Stimulated activated CD8-positive, alpha-beta memory T cell treated with anti-CD3 and anti-CD28 coated beads, Interleukin-15, amount 100 ng/mL, for 4 hours (primary cell): Measurements from ENCODE around the gene C11orf52.
"Not testable (repeated sequence)": the region's sequence is repeated elsewhere in the genome, so short reads cannot be mapped to it uniquely, and the experiment has no call there.

Source experiments
- DNase-seq, 2 donors: peaks; one replicate each; pipeline ENCODE4 v3.0.0-alpha.2; 2020; ENCODE audit warnings: low read depth in 2 of 2

C11orf52 gene, protein sequence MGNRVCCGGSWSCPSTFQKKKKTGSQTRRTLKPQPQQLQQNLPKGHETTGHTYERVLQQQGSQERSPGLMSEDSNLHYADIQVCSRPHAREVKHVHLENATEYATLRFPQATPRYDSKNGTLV

DNA sequence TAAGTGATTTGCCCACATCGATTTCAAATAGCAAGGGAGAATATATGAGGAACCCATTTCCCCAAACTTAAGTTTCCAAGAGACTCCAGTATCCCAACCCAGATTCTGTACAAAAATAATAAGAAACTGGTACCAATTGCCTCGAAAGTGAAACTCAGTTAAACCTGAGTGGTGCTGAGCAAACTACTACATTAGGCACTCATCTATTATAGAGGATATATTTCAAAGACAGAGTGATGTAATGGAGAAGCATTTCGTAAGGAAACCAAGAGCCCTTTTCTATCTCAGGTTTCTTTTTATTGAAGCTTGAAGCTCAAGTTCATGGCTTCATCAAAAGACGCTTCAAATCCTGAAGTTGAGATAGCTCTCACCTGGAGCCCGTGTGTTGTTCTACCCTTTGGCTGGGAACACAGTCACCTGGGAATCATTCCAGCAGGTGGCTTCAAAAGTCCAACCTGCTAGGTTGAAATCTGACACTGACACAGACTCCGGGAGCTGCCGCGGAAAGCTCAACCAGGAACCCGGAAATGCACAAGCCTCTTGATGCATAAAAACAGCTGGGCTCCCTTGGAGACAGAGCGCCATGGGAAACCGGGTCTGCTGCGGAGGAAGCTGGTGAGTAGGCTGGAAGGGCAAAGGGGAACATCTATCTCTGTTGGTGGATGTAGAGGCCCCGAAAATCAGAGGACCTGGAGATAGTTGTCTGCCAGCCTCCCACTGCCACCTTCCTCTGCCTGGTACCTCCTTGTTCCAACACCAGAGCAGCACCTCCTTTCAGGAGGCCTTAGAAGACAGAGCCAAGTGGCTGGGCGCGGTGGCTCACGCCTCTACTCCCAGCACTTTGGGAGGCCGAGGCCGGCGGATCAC lies at the start of gene C11orf52:
Gene C11orf52, plus strand, starts transcription at position 524 of the 867 bp plus-strand sequence. Its CDS starts 60 bp downstream, at position 584.
- DNase-seq = no peak

DNA sequence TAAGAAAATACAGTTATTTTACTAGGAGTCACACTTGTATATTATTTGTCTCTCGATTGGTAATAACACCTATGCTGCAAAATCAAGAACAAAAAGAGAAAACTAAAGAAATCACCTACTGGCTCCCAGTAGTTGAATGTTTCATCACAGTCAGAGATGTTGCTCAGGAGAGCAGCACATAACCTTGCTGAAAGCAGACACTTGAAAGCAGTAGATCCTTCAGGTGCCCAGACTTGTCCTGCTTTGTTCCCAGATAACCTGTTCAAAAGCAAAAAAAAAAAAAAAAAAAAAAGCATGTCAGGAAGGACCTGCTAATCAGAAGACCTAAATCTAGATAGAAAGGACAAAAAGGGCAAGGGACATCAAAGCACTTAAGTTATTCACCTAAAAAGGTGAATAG lies 48.6 kb upstream of the C11orf52 start:
- no peak for DNase-seq

DNA sequence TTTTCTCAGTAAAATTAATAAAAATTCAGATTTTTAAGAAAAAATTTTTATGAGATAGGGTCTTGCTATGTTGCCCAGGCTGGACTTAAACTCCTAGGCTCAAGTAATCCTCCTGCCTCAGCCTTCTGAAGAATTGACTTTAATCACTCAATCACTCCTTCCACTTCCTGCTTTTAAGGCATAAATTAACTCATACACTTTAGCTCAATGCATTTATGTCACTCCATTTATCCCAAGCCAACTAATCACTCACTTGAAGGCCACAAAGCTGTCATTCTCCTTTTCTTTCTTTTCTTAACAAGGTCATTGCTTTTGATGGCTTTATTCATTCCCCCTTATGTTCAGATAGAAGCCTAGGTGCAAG lies 48.2 kb upstream of the C11orf52 start:
- DNase-seq = no peak

DNA sequence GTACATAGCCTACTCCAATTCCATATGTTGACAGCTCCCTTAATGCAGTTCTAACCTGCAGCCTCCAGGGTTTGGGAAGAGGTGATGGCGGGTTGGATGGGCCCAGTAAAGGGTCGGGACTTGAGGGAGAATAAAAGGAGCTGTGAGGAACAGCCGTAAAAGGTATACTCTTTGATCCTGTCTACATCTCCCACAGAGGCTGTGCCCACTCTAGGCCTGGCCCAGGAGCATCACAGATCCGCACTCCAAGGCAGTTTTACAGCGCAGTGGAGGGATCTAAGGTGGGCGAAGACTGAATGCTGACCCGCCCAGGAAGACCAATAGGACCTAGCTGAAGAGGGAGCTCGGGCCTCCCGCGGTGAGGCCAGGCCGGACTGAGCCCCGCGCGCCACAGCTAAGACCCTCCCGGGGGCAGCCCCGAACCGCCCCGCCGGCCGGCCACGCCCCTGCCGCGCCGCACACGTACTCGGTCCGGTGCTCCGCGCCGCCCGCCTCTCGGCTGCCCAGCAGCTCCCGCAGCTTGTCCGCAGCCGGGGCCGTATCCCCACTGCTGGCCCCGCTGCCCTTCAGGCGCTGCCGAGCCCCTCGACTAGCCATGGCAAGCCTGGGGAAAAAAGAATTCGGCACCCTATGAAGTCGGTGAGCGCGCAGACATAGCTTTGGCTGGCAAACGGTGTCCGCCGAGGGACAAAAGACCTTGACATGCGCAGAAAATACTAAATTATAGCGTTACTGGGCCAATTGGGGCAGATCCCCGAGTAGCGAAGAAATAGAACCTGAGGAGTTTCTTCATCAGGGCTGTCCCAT lies 47.6 kb upstream of the C11orf52 start, which contains the start of gene ALG9:
Gene ALG9, minus strand, starts transcription at position 696 of the 807 bp plus-strand sequence. Its CDS starts 99 bp downstream, at position 597.
- DNase-seq = peak; percentile 72 to 77

DNA sequence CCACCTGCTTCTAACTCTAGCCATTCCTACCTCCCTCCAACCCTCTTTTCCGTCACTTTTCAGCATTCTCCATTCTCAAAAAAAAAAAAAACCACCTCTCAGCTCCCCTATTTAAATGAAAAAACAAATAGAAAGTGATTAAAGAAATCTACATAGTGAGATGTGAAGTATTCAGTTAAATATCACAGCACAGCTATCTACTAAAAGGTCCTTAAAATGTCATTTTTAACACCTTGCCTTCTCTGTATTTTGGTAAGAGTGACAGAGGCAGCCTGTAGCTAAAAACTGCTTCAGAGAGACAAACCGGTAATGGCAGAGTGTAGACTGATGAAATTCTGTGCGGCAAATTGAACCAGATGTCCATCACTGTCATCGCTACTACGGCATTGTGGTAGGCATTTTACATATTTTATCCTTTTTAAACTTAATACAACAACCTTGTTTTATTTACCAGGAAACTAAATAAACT lies 47.0 kb upstream of the C11orf52 start:
- no peak for DNase-seq

DNA sequence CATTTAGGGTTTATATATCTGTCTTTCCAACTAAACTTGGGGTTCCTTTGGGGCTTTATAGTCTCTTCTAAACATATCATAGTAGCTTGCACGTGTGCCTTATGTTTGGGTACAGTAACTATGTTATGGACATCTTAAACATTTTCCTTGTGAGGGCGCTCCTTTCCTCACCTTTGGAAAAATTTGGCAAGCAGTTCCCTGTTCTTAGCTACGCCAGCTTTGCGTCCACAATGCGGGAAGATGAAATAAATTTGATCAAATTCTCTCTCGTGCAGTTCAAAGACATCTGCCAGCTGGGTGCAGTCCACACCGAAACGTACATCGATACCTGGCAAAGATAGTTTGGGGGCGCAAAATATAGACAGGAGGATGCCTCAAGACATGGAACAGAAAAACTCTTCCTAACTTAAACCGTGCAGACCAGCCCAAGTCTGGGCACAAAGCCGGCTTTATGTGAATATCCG lies 40.3 kb upstream of the C11orf52 start:
- DNase-seq = no peak

DNA sequence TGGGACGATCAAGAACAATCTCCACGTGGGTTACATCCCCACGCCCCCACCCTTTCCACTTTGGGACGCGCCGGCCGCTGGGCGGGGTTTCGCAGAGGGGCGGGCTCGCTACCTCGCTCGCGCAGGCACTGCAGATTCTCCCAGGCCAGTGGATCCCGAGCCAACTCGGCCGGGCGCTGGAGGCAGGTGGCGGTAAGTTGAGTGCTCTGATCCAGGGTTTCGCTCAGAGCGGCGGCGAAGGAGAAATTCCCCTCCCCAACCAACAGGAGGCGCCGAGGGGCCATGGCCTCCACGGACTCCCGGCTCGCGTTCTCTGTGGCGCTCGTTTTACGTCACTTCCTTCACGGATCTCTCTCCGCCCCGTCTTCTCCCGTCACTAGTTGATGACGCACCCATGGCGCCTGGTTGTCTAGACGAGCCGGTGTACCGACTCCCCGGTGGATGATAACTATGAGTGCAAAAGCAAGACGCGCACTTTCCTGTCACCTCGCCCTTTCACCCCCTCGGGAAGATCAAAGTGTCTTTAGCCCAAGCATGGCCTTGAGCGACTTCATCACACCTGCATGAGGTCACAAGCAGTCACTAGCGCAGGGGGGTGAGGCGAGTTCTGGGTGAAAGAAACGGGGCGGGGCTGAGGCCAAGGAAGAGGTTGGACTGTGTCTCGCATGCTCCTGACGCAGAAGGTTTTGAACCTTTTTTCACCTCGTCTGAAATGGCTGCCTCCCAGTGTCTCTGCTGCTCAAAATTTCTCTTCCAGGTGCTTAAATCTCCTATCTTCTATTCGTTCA lies 39.7 kb upstream of the C11orf52 start, which contains the start of the genes CFAP68 and FDXACB1:
Gene CFAP68, plus strand, starts transcription at position 693 of the 788 bp plus-strand sequence. Its CDS starts 20 bp downstream, at position 713.
Gene FDXACB1, minus strand, starts transcription at position 317 of the 788 bp plus-strand sequence. Its CDS starts 33 bp downstream, at position 284.
- DNase-seq = peak; percentile 89 to 90

DNA sequence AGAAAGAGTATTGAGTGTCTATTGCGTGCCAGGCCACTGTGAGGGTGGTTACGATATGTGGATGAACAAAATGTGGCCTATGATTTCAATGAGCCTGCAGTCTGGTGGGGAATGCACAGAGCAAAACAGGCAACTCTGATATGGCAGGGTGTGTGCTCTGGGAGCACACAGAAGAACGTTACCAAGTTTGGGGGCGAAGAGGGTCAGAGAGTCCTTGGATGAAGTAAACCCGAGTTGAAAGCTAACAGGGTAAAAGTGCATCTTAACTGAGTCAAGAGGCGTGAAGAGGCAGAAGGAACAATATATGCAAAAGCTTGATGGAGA lies 39.1 kb upstream of the C11orf52 start:
- DNase-seq = no peak

DNA sequence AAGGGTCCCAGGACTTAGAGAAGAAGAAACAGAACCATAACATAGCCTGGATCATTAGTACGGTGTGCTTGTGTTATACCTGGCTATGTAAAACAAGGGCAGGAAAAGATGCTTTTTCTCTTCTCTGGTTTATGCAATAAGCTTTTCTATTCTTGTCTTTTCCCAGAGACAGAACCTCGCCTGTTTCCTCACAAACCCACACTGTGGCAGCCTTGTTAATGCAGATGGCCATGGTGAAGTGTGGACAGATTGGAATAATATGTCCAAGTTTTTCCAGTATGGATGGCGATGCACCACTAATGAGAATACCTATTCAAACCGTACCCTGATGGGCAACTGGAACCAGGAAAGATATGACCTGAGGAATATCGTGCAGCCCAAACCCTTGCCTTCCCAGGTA lies 36.5 kb upstream of the C11orf52 start:
- DNase-seq = no peak

DNA sequence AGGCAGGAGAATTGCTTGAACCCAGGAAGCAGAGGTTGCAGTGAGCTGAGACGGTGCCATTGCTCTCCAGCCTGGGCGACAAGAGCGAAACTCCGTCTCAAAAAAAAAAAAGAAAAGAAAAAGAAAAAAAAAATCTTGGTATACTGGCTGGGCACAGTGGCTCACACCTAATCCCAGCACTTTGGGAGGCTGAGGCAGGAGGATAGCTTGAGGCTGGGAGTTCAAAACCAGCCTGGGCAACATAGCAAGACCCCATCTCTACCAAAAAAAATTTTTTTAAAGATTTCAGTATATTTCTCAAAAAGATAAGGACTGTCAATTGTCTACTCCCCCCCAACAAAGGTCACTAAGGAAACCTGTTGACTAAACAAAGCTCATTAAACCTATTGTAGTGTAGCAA lies 33.7 kb upstream of the C11orf52 start:
- not testable (repeated sequence) for DNase-seq

DNA sequence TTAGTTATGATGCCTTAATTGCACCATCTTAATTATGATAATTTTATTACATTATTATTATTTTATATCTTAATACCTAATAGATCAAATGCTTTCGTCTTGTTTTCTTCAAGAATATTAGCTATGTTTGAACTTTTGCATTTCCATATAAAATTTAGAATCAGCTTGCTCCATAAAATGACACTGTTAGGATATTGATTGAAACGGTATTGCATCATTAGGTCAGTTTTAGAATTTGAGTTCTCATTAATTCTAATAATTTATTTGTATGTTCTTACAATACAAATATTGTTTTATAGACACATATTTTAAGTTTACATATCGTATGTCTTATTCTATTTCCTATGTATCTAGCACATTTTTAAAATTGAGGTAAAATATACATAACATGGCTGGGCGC lies 32.7 kb upstream of the C11orf52 start:
- DNase-seq = no peak

DNA sequence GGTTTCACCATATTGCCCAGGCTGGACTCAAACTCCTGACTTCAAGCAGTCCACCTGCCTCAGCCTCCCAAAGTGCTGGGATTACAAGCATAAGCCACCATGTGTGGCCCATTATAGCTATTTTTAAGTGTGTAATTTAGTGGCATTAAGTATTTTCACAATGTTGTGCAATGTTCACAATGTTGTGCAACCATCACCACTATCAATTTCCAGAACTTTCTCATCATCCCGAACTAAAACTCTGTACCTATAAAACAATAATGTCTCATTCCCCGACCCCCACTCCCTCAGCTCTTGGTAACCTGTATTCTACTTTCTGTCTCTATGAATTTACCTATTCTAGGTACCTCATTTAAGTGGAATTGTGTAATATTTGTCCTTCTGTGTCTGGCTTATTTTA lies 31.9 kb upstream of the C11orf52 start:
- no peak for DNase-seq

DNA sequence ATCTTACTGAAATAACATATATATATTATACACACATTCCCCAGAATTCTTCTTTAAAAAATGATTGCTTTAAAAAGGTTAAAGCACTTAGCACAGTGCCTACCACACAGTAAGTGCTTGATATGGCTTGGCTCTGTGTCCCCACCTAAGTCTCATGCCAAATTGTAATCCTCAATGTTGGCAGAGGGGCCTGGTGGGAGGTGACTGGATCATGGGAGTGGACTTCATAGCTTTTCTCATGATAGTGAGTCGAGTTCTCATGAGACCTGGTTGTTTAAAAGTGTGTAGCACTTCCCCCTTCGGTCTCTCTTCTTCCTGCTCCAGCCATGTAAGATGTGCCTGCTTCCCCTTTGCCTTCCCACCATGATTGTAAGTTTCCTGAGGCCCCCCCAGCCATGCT lies 13.3 kb upstream of the C11orf52 start:
- DNase-seq = no peak

DNA sequence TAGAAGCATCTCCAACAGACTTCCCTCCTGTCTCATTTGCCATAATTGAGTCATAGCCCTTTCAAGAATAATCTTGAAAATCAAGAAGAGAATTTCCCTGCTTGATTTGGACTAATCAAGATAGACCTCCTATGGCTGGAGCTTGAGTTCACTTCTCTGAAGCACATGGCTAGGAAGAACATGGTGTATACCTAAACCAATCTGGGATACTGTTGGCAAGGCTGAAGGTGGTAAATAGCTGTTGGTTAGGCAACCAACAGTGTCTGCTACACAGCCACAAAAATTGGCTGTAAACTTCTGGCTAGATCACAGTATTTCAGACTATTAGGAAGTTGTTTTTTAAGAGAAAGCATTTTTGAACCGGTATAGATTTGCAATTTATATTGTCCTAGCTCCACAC lies 12.0 kb upstream of the C11orf52 start:
- no peak for DNase-seq

DNA sequence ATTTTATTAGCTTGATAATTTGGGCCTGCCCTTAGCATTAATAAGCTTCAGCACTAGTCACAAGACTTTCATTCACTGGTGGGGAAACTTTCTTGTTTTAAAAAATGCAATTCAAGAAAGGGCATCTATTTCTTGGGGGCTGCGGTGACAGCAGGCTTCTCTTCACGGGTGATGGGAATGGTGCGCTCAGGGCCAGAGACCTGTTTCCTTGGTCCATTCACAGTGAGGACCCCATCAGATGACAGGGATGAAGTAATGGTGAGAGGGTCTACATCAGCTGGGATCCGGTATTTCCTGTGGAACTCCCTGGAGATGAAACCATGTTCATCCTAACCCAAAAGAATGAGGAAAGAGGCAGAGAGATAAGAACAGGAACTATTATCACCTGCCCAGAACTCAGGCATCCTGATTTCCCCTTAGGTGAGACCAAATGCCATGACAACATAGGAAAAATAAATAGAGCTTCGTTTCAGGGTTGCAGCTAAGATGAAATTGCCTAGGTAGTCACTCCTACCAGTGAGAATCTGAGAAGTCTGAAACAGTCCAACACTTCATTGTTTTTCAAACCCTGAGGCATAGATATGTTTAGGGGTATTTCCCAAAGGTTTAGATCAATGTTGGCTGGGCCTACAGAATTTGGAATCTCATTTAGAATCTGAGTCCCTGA lies 9.9 kb upstream of the C11orf52 start:
- no peak for DNase-seq

DNA sequence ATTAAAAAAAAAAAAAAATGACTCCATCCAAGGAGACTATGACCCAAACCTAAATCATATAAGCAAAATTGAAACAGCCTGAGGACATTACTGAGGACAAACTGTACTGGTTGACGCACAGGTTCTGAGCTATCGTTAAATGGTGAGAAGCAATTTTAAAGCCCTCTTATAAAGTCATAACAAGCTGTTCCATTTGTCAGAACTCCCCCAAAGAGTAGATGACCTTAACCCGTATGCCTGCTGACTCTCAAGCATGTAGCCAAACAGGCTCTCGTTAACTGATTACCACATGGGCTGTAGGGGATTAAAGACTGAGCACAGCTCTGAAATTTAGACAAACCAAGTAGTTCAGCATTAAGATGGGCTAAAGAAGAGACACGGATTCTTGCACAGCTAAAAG lies 9.3 kb upstream of the C11orf52 start:
- no peak for DNase-seq

DNA sequence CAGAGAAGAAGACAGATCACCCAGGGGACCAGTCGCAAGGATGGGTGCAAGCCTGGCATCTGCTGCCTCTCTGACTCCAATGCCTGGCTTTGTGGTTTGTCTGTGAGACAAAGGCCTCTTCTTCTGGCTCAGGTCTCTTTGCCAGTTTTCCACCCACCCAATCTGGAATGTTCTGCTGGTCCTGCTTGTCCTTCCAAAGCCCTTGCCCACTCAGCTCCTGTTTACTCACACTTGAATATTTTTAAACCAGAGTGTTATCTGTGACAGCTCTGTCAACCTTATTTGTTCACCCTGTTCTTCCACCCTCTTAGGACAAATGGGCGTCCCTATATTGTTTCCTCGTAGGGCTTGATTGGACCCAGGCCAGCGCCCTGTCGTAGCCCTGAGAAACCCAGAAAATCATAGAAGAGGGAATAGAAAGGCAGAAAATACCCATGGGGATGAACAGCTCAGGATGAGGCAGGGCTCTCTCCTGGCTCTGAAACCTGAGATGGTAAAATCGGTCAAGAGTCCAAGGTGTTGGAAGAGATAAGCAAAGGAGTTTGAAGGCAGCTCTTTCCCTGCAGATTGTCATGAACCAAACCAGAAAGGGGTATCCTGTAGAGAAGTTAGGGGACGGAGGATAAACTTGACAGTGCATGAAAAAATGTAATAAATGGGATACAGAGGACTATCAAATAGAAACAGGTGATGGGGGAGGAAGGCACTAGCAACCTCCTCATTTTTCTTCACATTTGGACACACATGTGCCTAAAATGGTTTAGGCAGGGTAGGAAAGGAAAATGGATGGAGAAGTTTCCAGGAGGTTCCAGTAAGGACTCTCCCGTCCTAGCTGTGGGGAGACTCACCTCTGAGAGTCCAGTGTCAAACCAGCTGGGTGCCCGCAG lies 7.8 kb upstream of the C11orf52 start:
- DNase-seq = no peak

DNA sequence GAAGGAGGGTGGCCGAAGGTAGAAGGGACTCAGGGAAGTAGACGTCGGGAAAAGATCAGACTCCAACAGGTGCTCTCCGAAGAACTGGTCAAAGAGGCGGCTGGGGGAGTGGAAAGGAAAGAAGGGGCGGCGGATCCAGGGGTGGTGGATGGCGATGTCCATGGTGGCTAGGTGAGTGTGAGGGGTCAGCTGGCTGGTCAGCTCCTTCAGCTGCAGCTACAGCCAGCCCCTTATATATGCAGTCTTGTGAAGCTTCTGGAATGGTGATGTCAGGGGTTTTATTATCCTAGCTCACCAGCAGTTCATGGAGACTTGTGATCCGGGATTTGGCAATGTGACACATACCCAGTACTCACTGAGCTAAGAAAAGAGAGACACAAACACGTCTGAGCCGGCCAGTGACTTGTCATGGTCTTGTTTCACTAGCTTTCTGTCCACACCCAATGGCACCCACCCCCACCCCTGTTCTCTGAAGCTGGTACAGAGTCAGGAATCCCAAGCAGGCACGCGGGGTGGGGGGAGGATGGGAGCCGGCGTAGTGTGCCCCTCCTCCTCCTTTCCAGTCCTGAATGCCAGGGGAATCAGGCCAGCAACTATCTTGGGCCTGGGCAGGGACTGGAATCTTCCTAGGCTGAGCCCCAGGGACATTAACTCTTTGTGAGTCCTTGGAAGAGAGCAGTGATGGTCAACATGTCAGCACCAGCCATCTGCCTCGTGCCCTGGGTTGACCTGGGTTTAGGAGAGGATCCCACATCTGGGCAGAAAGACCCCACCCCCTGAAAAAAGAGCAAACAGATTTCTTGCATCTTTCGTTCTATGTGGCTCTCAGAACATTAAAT lies 6.9 kb upstream of the C11orf52 start, which contains the start of gene CRYAB:
Gene CRYAB, minus strand, starts transcription at position 208 of the 839 bp plus-strand sequence. Its CDS starts 46 bp downstream, at position 162.
- no peak for DNase-seq

DNA sequence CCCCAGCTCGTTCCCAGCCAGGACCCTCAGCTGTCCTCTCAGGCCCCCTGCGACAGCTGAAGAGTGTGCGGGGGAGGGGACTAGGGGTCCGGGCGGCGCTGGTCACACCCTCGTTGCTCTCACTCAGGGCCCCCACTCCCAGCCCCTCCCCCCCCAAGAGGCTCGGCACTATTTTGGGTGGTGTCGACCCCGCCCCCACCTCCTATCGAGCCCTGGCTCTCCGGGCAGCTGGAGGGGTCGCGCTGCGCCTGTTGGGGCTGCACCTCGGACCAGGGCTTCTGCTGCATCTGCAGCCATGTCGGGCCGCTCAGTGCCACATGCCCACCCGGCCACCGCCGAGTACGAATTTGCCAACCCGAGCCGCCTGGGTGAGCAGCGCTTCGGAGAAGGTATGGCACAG lies 6.2 kb upstream of the C11orf52 start, which contains the start of gene HSPB2:
Gene HSPB2, plus strand, starts transcription at position 200 of the 400 bp plus-strand sequence. Its CDS starts 96 bp downstream, at position 296.
- no peak for DNase-seq
